Thyroid gland (tissue), 4 donors: ENCODE data around the gene MRAP.

Experiments
- CTCF ChIP-seq, 6 experiments: fragments of 200-600 bp in 3 of 6; fragments of 450-650 bp in 3 of 6; sonication (generic) in 3 of 6; IDR thresholded peaks; one replicate each; pipeline ENCODE4 v1.5.1; 2016 to 2019; ENCODE audit warnings: antibody characterized with exemption in 6 of 6, mild to moderate bottlenecking in 2 of 6, inconsistent platforms in 1 of 6, moderate library complexity in 1 of 6
- POLR2A ChIP-seq, 2 donors: fragments of 450-650 bp; IDR thresholded peaks; one replicate each; pipeline ENCODE4 v1.6.1; 2017; ENCODE audit warnings: antibody characterized with exemption in 2 of 2, mild to moderate bottlenecking in 2 of 2, moderate library complexity in 1 of 2

GRCh38 chr21:32359719-32360260 lies 61.1 kb downstream of the MRAP start:
- TF ChIP-seq CTCF (IDR thresholded peaks at IDR 0.05) (no peak), POLR2A (IDR thresholded peaks at IDR 0.05) (no peak)
